GM23338 (cell line): Measurements from ENCODE around the gene IGSF9B. TPM values are rescaled to one million over a fixed set of nuclear protein-coding genes. Genes with fewer than 3 reads are reported as not detected.

Source experiments
- ATAC-seq: fragments of 200-7000 bp; cut with Tn5 transposase; 3 replicates; pipeline ENCODE4 v1.9.1; 2020
- DNase-seq: peaks from one replicate; pipeline ENCODE4 v3.0.0-alpha.2; 2015; ENCODE audit warnings: low spot score
- H2AFZ ChIP-seq: fragments of 200-600 bp; sonication (generic); 2 replicates; pipeline ENCODE4 v1.8.0; 2016; ENCODE audit warnings: antibody characterized with exemption, mild to moderate bottlenecking, moderate library complexity
- H3F3A ChIP-seq: fragments of 200-600 bp; sonication (generic); replicated peaks from 2 replicates; pipeline ENCODE4 v1.8.0; 2017; ENCODE audit warnings: antibody characterized with exemption, mixed run types, low read depth
- H3K27ac ChIP-seq: fragments of 200-600 bp; sonication (generic); 2 replicates; pipeline ENCODE4 v1.6.1; 2016; ENCODE audit warnings: low read depth
- H3K27me3 ChIP-seq: fragments of 200-600 bp; sonication (generic); 2 replicates; pipeline ENCODE4 v1.8.0; 2016; ENCODE audit warnings: mild to moderate bottlenecking, mixed run types, moderate library complexity; ENCODE audit not compliant: insufficient read depth
- H3K36me3 ChIP-seq: fragments of 200-600 bp; sonication (generic); 2 replicates; pipeline ENCODE4 v1.8.0; 2016; ENCODE audit warnings: mild to moderate bottlenecking; ENCODE audit not compliant: insufficient read depth
- H3K4me1 ChIP-seq: fragments of 200-600 bp; sonication (generic); 2 replicates; pipeline ENCODE4 v1.8.0; 2016; ENCODE audit warnings: mild to moderate bottlenecking, moderate library complexity; ENCODE audit not compliant: insufficient read depth
- H3K4me2 ChIP-seq: fragments of 200-600 bp; sonication (generic); 2 replicates; pipeline ENCODE4 v1.7.1; 2017; ENCODE audit warnings: mixed run types
- H3K4me3 ChIP-seq: fragments of 200-600 bp; sonication (generic); 2 replicates; pipeline ENCODE4 v1.6.1; 2016; ENCODE audit warnings: mixed run types
- H3K79me2 ChIP-seq: fragments of 200-600 bp; sonication (generic); replicated peaks from 2 replicates; pipeline ENCODE4 v1.8.0; 2017; ENCODE audit warnings: mild to moderate bottlenecking; ENCODE audit not compliant: insufficient read depth
- H3K9me2 ChIP-seq: fragments of 200-600 bp; sonication (generic); 2 replicates; pipeline ENCODE4 v1.8.0; 2017; ENCODE audit not compliant: insufficient read depth
- H4K20me1 ChIP-seq: fragments of 200-600 bp; sonication (generic); replicated peaks from 2 replicates; pipeline ENCODE4 v1.8.0; 2017; ENCODE audit warnings: mild to moderate bottlenecking; ENCODE audit not compliant: insufficient read depth
- H3K27ac Mint-ChIP-seq: 2 replicates; pipeline ENCODE4 v1.8.0; 2020; ENCODE audit warnings: inconsistent platforms, mild to moderate bottlenecking, moderate library complexity, mixed read lengths
- H3K27me3 Mint-ChIP-seq: 3 replicates; pipeline ENCODE4 v1.8.0; 2022; ENCODE audit warnings: low read depth, mild to moderate bottlenecking, moderate library complexity, mixed read lengths, inconsistent platforms; ENCODE audit not compliant: insufficient read depth, poor library complexity
- H3K36me3 Mint-ChIP-seq: 3 replicates; pipeline ENCODE4 v1.8.0; 2021; ENCODE audit warnings: low read depth, mild to moderate bottlenecking, inconsistent platforms, moderate library complexity, mixed read lengths
- H3K4me1 Mint-ChIP-seq: 3 replicates; pipeline ENCODE4 v1.8.0; 2020; ENCODE audit warnings: mild to moderate bottlenecking, inconsistent platforms, mixed read lengths
- H3K4me3 Mint-ChIP-seq: 3 replicates; pipeline ENCODE4 v1.8.0; 2021; ENCODE audit warnings: moderate library complexity, mild to moderate bottlenecking, inconsistent platforms, mixed read lengths
- H3K9me3 Mint-ChIP-seq: 3 replicates; pipeline ENCODE4 v1.8.0; 2020; ENCODE audit warnings: moderate library complexity, mild to moderate bottlenecking, inconsistent platforms, mixed read lengths
- CREB1 ChIP-seq: fragments of 250-450 bp; sonication (Bioruptor Pico); IDR thresholded peaks from 2 replicates; pipeline ENCODE4 v1.5.0; 2020; ENCODE audit warnings: low read depth, mild to moderate bottlenecking, moderate library complexity
- EZH2 ChIP-seq: fragments of 200-600 bp; sonication (generic); IDR thresholded peaks from one replicate; pipeline ENCODE4 v1.8.0; 2017; ENCODE audit warnings: antibody characterized with exemption, mild to moderate bottlenecking, low read depth; ENCODE audit not compliant: unreplicated experiment
- EZH2phosphoT487 ChIP-seq: fragments of 200-600 bp; sonication (generic); IDR thresholded peaks from one replicate; pipeline ENCODE4 v1.8.1; 2018; ENCODE audit warnings: antibody characterized with exemption; ENCODE audit not compliant: unreplicated experiment
- JUNB ChIP-seq: IDR thresholded peaks from one replicate; pipeline ENCODE4 v1.6.1; 2016; ENCODE audit warnings: antibody characterized with exemption; ENCODE audit not compliant: unreplicated experiment
- NANOG ChIP-seq: IDR thresholded peaks from 2 replicates; pipeline ENCODE4 v1.6.1; 2016; ENCODE audit warnings: antibody characterized with exemption, borderline replicate concordance
- POLR2AphosphoS5 ChIP-seq: IDR thresholded peaks from 2 replicates; pipeline ENCODE4 v1.6.1; 2016; ENCODE audit warnings: antibody characterized with exemption, low read depth
- STAT1 ChIP-seq: IDR thresholded peaks from one replicate; pipeline ENCODE4 v1.6.1; 2016; ENCODE audit warnings: antibody characterized with exemption; ENCODE audit not compliant: unreplicated experiment
- ZNF114 ChIP-seq: fragments of 250-450 bp; sonication (Bioruptor Pico); IDR thresholded peaks from 2 replicates; pipeline ENCODE4 v1.5.0; 2020; ENCODE audit warnings: mild to moderate bottlenecking, moderate library complexity
- ZNF331 ChIP-seq: fragments of 250-450 bp; sonication (Bioruptor Pico); IDR thresholded peaks from 2 replicates; pipeline ENCODE4 v1.5.0; 2020; ENCODE audit warnings: low read depth, mild to moderate bottlenecking, moderate library complexity
- polyA plus RNA-seq: library from polyadenylated mRNA; unstranded; fragments of >200 nt; fragmentation: Nextera tagmentation; extraction: Ambion mirVana; gene quantifications from 2 replicates; pipeline ENCODE4 v1.2.1, GENCODE V29; 2016
- total RNA-seq: library from RNA; depleted of rRNA; stranded (reverse); fragments of >200 nt; shearing (Covaris generic); gene quantifications from 2 replicates; pipeline ENCODE4 v1.2.3, GENCODE V29; 2014
- TF ChIP-seq, protein P1 (sequence below): IDR thresholded peaks from one replicate; pipeline ENCODE4 v1.6.1; 2018; ENCODE audit warnings: antibody characterized with exemption; ENCODE audit not compliant: unreplicated experiment
- TF ChIP-seq, protein P2 (sequence below): fragments of 250-450 bp; sonication (Bioruptor Pico); IDR thresholded peaks from 2 replicates; pipeline ENCODE4 v1.5.0; 2020; ENCODE audit warnings: mild to moderate bottlenecking, moderate library complexity
- TF ChIP-seq, protein P3 (sequence below), 2 experiments: fragments of 200-600 bp in 1 of 2; sonication (generic) in 1 of 2; conservative IDR thresholded peaks; 2 replicates each; pipeline versions ENCODE4 v1.5.1 to v1.6.1; 2016 to 2017; ENCODE audit warnings: antibody characterized with exemption in 2 of 2, low read depth in 2 of 2, mild to moderate bottlenecking in 2 of 2, moderate library complexity in 1 of 2
- TF ChIP-seq, protein P4 (sequence below): IDR thresholded peaks from 2 replicates; pipeline ENCODE4 v1.6.1; 2016; ENCODE audit warnings: antibody characterized with exemption

Gene IGSF9B
- total and polyA plus RNA-seq, 2 experiments from 2014 or later, result 8.7 to 51.2 TPM

DNA sequence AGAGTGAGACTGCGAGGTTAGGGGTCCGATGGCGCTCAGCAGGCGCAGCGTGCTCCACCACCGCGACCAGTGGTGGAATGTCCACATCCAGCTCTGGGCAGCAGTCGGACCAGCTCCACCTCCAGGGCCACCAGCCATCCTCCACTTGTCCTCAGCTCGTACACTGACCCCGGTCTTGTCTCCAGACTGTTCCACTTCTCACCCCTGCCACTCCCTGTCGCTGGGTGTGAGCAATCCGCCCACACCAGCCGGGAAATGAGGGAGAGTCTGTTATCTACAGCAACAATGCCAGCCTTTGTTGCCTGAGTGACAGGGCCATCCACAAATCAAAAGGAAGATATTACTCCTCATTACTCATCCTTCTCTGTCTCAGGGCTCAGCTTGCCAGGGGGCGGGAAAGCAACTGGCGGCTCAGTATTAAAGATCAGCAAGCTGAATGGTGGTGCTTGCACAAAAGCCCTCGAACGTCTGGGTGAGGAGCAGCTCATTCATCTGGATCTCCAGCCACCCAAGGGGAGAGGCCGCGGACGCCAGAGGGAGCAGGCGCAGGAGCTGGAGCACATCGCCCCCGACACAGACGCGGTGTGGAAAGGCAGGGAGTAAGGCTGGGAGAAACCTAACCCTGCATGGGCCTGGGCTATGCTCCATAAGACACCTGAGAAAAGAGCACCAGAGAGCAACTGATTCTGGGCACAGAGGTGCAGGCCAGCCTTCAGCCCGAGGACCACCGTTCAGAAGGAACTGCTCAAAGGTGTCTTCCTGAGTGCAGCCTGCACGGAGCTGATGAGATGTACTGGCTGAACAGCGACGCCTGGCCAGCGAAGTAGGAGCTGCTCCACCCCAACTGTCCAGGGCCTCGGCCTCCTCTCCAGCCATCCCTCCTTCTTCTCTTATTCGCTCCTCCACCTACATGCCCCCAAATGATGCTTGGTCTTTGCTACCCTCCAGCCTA, 21.9 kb downstream of the IGSF9B start:
- H3K4me3 Mint-ChIP-seq, result no peak overlapping the region
- no peak overlapping the region for H3K4me2 ChIP-seq
- H3K27ac Mint-ChIP-seq, result no peak overlapping the region; the same call in 1 of the 2 replicates
- TF ChIP-seq, protein P1, sequence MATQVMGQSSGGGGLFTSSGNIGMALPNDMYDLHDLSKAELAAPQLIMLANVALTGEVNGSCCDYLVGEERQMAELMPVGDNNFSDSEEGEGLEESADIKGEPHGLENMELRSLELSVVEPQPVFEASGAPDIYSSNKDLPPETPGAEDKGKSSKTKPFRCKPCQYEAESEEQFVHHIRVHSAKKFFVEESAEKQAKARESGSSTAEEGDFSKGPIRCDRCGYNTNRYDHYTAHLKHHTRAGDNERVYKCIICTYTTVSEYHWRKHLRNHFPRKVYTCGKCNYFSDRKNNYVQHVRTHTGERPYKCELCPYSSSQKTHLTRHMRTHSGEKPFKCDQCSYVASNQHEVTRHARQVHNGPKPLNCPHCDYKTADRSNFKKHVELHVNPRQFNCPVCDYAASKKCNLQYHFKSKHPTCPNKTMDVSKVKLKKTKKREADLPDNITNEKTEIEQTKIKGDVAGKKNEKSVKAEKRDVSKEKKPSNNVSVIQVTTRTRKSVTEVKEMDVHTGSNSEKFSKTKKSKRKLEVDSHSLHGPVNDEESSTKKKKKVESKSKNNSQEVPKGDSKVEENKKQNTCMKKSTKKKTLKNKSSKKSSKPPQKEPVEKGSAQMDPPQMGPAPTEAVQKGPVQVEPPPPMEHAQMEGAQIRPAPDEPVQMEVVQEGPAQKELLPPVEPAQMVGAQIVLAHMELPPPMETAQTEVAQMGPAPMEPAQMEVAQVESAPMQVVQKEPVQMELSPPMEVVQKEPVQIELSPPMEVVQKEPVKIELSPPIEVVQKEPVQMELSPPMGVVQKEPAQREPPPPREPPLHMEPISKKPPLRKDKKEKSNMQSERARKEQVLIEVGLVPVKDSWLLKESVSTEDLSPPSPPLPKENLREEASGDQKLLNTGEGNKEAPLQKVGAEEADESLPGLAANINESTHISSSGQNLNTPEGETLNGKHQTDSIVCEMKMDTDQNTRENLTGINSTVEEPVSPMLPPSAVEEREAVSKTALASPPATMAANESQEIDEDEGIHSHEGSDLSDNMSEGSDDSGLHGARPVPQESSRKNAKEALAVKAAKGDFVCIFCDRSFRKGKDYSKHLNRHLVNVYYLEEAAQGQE, result no peak
- TF ChIP-seq EZH2phosphoT487 (no peak), POLR2AphosphoS5 (no peak), STAT1 (no peak), ZNF114 (no peak), JUNB (no peak), ZNF331 (CRISPR knock-in tag) (no peak), EZH2 (no peak), NANOG (no peak), CREB1 (CRISPR knock-in tag) (no peak)
- TF ChIP-seq, protein P2, sequence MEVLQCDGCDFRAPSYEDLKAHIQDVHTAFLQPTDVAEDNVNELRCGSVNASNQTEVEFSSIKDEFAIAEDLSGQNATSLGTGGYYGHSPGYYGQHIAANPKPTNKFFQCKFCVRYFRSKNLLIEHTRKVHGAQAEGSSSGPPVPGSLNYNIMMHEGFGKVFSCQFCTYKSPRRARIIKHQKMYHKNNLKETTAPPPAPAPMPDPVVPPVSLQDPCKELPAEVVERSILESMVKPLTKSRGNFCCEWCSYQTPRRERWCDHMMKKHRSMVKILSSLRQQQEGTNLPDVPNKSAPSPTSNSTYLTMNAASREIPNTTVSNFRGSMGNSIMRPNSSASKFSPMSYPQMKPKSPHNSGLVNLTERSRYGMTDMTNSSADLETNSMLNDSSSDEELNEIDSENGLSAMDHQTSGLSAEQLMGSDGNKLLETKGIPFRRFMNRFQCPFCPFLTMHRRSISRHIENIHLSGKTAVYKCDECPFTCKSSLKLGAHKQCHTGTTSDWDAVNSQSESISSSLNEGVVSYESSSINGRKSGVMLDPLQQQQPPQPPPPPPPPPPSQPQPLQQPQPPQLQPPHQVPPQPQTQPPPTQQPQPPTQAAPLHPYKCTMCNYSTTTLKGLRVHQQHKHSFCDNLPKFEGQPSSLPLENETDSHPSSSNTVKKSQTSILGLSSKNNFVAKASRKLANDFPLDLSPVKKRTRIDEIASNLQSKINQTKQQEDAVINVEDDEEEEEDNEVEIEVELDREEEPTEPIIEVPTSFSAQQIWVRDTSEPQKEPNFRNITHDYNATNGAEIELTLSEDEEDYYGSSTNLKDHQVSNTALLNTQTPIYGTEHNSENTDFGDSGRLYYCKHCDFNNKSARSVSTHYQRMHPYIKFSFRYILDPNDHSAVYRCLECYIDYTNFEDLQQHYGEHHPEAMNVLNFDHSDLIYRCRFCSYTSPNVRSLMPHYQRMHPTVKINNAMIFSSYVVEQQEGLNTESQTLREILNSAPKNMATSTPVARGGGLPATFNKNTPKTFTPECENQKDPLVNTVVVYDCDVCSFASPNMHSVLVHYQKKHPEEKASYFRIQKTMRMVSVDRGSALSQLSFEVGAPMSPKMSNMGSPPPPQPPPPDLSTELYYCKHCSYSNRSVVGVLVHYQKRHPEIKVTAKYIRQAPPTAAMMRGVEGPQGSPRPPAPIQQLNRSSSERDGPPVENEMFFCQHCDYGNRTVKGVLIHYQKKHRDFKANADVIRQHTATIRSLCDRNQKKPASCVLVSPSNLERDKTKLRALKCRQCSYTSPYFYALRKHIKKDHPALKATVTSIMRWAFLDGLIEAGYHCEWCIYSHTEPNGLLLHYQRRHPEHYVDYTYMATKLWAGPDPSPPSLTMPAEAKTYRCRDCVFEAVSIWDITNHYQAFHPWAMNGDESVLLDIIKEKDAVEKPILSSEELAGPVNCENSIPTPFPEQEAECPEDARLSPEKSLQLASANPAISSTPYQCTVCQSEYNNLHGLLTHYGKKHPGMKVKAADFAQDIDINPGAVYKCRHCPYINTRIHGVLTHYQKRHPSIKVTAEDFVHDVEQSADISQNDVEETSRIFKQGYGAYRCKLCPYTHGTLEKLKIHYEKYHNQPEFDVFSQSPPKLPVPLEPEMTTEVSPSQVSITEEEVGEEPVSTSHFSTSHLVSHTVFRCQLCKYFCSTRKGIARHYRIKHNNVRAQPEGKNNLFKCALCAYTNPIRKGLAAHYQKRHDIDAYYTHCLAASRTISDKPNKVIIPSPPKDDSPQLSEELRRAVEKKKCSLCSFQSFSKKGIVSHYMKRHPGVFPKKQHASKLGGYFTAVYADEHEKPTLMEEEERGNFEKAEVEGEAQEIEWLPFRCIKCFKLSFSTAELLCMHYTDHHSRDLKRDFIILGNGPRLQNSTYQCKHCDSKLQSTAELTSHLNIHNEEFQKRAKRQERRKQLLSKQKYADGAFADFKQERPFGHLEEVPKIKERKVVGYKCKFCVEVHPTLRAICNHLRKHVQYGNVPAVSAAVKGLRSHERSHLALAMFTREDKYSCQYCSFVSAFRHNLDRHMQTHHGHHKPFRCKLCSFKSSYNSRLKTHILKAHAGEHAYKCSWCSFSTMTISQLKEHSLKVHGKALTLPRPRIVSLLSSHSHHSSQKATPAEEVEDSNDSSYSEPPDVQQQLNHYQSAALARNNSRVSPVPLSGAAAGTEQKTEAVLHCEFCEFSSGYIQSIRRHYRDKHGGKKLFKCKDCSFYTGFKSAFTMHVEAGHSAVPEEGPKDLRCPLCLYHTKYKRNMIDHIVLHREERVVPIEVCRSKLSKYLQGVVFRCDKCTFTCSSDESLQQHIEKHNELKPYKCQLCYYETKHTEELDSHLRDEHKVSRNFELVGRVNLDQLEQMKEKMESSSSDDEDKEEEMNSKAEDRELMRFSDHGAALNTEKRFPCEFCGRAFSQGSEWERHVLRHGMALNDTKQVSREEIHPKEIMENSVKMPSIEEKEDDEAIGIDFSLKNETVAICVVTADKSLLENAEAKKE (CRISPR knock-in tag), result no peak
- TF ChIP-seq, protein P3, sequence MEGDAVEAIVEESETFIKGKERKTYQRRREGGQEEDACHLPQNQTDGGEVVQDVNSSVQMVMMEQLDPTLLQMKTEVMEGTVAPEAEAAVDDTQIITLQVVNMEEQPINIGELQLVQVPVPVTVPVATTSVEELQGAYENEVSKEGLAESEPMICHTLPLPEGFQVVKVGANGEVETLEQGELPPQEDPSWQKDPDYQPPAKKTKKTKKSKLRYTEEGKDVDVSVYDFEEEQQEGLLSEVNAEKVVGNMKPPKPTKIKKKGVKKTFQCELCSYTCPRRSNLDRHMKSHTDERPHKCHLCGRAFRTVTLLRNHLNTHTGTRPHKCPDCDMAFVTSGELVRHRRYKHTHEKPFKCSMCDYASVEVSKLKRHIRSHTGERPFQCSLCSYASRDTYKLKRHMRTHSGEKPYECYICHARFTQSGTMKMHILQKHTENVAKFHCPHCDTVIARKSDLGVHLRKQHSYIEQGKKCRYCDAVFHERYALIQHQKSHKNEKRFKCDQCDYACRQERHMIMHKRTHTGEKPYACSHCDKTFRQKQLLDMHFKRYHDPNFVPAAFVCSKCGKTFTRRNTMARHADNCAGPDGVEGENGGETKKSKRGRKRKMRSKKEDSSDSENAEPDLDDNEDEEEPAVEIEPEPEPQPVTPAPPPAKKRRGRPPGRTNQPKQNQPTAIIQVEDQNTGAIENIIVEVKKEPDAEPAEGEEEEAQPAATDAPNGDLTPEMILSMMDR (conservative IDR thresholded peaks at IDR 0.05; ENCODE audit: low read depth in 2 of 2), result no peak
- TF ChIP-seq, protein P4, sequence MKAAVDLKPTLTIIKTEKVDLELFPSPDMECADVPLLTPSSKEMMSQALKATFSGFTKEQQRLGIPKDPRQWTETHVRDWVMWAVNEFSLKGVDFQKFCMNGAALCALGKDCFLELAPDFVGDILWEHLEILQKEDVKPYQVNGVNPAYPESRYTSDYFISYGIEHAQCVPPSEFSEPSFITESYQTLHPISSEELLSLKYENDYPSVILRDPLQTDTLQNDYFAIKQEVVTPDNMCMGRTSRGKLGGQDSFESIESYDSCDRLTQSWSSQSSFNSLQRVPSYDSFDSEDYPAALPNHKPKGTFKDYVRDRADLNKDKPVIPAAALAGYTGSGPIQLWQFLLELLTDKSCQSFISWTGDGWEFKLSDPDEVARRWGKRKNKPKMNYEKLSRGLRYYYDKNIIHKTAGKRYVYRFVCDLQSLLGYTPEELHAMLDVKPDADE, result no peak
- peaks cover 60% of the 10 kb centered on the region for H3K36me3 Mint-ChIP-seq
- no peak overlapping the region for H2AFZ ChIP-seq
- ATAC-seq (no peak), DNase-seq (no peak)
- H3K36me3 ChIP-seq, result no peaks in the 10 kb centered on the region; the same call in 1 of the 2 replicates
- H4K20me1 ChIP-seq, result no peaks in the 10 kb centered on the region; the same call in none of the 2 replicates
- H3K79me2 ChIP-seq, result no peaks in the 10 kb centered on the region
- no peaks in the 10 kb centered on the region for H3K9me2 ChIP-seq
- H3K9me3 Mint-ChIP-seq, result no peaks in the 10 kb centered on the region
- no peaks in the 10 kb centered on the region for H3K27me3 Mint-ChIP-seq
- no peaks in the 10 kb centered on the region for H3F3A ChIP-seq
- H3K27ac ChIP-seq, result no peak overlapping the region
- no peaks in the 10 kb centered on the region; the same call in 2 of the 3 replicates for H3K4me1 Mint-ChIP-seq
- no peak overlapping the region for H3K4me3 ChIP-seq
- H3K4me1 ChIP-seq, result no peaks in the 10 kb centered on the region
- no peaks in the 10 kb centered on the region for H3K27me3 ChIP-seq
